KG1 (cell line): Measurements from ENCODE around the gene ULK4.
"Not testable (repeated sequence)": the region's sequence is repeated elsewhere in the genome, so short reads cannot be mapped to it uniquely, and the experiment has no call there.

ENCODE experiments used
- DNase-seq: peaks from one replicate; lab custom pipeline; 2025; lab: John Stamatoyannopoulos, UW

Gene ULK4

GRCh38 chr3:41647730-41648129 is 314.2 kb downstream of the ULK4 start:
- not testable (repeated sequence) for DNase-seq

GRCh38 chr3:41640076-41640475 is 321.8 kb downstream of the ULK4 start:
- DNase-seq: no peak

- no peak for DNase-seq
Observed at GRCh38 chr3:41638381-41638780, 323.5 kb downstream of the ULK4 start.

- no peak for DNase-seq
Observed at GRCh38 chr3:41632700-41633099, 329.2 kb downstream of the ULK4 start.

GRCh38 chr3:41630708-41631107 is 331.2 kb downstream of the ULK4 start:
- no peak for DNase-seq

GRCh38 chr3:41629986-41630385 is 331.9 kb downstream of the ULK4 start:
- no peak for DNase-seq

- no peak for DNase-seq
Observed at GRCh38 chr3:41629072-41629471, 332.8 kb downstream of the ULK4 start.

- DNase-seq: no peak
Observed at GRCh38 chr3:41627477-41628087, 334.3 kb downstream of the ULK4 start.

- DNase-seq: no peak
Observed at GRCh38 chr3:41612853-41613252, 349.1 kb downstream of the ULK4 start.

GRCh38 chr3:41611008-41611407 is 350.9 kb downstream of the ULK4 start:
- no peak for DNase-seq

GRCh38 chr3:41608347-41608746 is 353.6 kb downstream of the ULK4 start:
- DNase-seq: no peak

- DNase-seq: no peak
Observed at GRCh38 chr3:41603807-41604206, 358.1 kb downstream of the ULK4 start.

- DNase-seq: no peak
Observed at GRCh38 chr3:41602121-41602520, 359.8 kb downstream of the ULK4 start.

GRCh38 chr3:41601404-41601987 is 360.4 kb downstream of the ULK4 start:
- DNase-seq: no peak

GRCh38 chr3:41600616-41601015 is 361.3 kb downstream of the ULK4 start:
- no peak for DNase-seq

GRCh38 chr3:41599127-41599484 is 362.8 kb downstream of the ULK4 start:
- DNase-seq: no peak

GRCh38 chr3:41598402-41599126 is 363.3 kb downstream of the ULK4 start:
- DNase-seq: no peak

- DNase-seq: no peak
Observed at GRCh38 chr3:41593774-41594173, 368.1 kb downstream of the ULK4 start.

- DNase-seq: no peak
Observed at GRCh38 chr3:41592753-41593510, 369.0 kb downstream of the ULK4 start.

- no peak for DNase-seq
Observed at GRCh38 chr3:41583014-41583413, 378.9 kb downstream of the ULK4 start.

- DNase-seq: no peak
Observed at GRCh38 chr3:41581700-41582099, 380.2 kb downstream of the ULK4 start.

- no peak for DNase-seq
Observed at GRCh38 chr3:41580274-41580959, 381.5 kb downstream of the ULK4 start.
